GM23338 (cell line): Measurements from ENCODE around the gene SLC30A1.
"Not testable (repeated sequence)": the region's sequence is repeated elsewhere in the genome, so short reads cannot be mapped to it uniquely, and the experiment has no call there.

Source experiments
- EZH2 ChIP-seq: fragments of 200-600 bp; sonication (generic); IDR thresholded peaks from one replicate; pipeline ENCODE4 v1.8.0; 2017; ENCODE audit warnings: antibody characterized with exemption, mild to moderate bottlenecking, low read depth; ENCODE audit not compliant: unreplicated experiment
- JUNB ChIP-seq: IDR thresholded peaks from one replicate; pipeline ENCODE4 v1.6.1; 2016; ENCODE audit warnings: antibody characterized with exemption; ENCODE audit not compliant: unreplicated experiment
- POLR2AphosphoS5 ChIP-seq: IDR thresholded peaks from 2 replicates; pipeline ENCODE4 v1.6.1; 2016; ENCODE audit warnings: antibody characterized with exemption, low read depth
- TF ChIP-seq, protein P1 (sequence below), 2 experiments: fragments of 200-600 bp in 1 of 2; sonication (generic) in 1 of 2; conservative IDR thresholded peaks; 2 replicates each; pipeline versions ENCODE4 v1.5.1 to v1.6.1; 2016 to 2017; ENCODE audit warnings: antibody characterized with exemption in 2 of 2, low read depth in 2 of 2, mild to moderate bottlenecking in 2 of 2, moderate library complexity in 1 of 2

GRCh38 chr1:211570378-211570777 lies 8.6 kb downstream of the SLC30A1 start:
- TF ChIP-seq, protein P1, sequence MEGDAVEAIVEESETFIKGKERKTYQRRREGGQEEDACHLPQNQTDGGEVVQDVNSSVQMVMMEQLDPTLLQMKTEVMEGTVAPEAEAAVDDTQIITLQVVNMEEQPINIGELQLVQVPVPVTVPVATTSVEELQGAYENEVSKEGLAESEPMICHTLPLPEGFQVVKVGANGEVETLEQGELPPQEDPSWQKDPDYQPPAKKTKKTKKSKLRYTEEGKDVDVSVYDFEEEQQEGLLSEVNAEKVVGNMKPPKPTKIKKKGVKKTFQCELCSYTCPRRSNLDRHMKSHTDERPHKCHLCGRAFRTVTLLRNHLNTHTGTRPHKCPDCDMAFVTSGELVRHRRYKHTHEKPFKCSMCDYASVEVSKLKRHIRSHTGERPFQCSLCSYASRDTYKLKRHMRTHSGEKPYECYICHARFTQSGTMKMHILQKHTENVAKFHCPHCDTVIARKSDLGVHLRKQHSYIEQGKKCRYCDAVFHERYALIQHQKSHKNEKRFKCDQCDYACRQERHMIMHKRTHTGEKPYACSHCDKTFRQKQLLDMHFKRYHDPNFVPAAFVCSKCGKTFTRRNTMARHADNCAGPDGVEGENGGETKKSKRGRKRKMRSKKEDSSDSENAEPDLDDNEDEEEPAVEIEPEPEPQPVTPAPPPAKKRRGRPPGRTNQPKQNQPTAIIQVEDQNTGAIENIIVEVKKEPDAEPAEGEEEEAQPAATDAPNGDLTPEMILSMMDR (conservative IDR thresholded peaks at IDR 0.05; ENCODE audit: low read depth in 2 of 2) = not testable (repeated sequence)
- TF ChIP-seq POLR2AphosphoS5 = peak; percentile 26; the same call in 1 of the 2 replicates
- not testable (repeated sequence) for TF ChIP-seq JUNB, EZH2
